Activated naive CD8-positive, alpha-beta T cell treated with anti-CD3 and anti-CD28 coated beads for 36 hours (primary cell): ENCODE data around the gene TMEM219. TPM values are rescaled to one million over a fixed set of nuclear protein-coding genes. Genes with fewer than 3 reads are reported as not detected.
A peak's percentile ranks its signal among the peaks of the same experiment; 100 is the strongest.

Source experiments
- DNase-seq: peaks from one replicate; pipeline ENCODE4 v3.0.0; 2021
- H3K27ac Mint-ChIP-seq: one replicate; pipeline ENCODE4 v1.8.0; 2022; ENCODE audit warnings: mild to moderate bottlenecking, moderate library complexity, mixed read lengths
- H3K27me3 Mint-ChIP-seq: one replicate; pipeline ENCODE4 v1.8.0; 2022; ENCODE audit warnings: mild to moderate bottlenecking, mixed read lengths
- H3K36me3 Mint-ChIP-seq: one replicate; pipeline ENCODE4 v1.8.0; 2021; ENCODE audit warnings: mild to moderate bottlenecking, mixed read lengths
- H3K4me1 Mint-ChIP-seq: one replicate; pipeline ENCODE4 v1.8.0; 2021; ENCODE audit warnings: mixed read lengths
- H3K4me3 Mint-ChIP-seq: one replicate; pipeline ENCODE4 v1.8.0; 2022; ENCODE audit warnings: mild to moderate bottlenecking, moderate library complexity, mixed read lengths
- H3K9me3 Mint-ChIP-seq: one replicate; pipeline ENCODE4 v1.8.0; 2022; ENCODE audit warnings: mixed read lengths
- total RNA-seq, 2 experiments: library from RNA; stranded (reverse); gene quantifications; one replicate each; pipeline ENCODE4 v1.2.3, GENCODE V29; 2021

The TMEM219 gene
- total RNA-seq, 2 experiments from 2014 or later: 29.3 TPM

DNA sequence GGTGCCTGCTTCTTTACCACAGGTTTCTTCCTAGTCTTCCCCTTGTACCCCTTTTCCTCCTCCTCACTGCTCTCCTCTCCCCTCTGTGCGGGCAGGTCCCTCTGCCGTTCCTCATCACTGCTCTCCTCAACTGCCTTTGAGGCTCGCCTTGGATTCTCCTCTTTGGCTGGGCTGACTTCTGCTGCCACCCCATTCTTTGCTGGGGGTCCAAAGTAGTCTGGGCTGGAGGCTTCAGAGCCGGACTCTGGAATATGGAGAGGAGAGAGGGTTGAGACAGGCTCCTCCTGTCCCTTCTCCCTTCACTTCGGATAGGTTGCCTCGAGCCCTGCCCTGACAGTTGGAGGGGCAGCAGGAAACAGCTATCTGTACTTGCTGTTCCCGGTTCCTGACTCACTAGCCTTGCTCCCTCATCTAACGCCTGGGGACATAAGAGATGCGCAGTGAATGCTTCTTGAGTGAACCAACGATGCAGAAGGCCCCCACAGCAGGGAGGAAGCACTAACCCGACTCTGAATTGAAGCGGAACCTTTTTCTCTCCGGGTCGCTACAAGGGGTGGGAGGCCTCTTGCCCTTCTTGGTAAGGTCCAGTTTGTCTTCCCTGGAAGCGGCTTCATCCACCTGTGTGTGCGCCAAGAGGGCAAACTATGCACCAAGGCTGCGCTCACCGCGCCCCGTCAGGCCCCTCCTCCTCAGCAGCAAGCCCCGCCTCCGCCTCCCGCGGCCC is 32.9 kb downstream of the TMEM219 start:
- Mint-ChIP-seq H3K4me3 (peak overlapping the region; percentile 99), H3K4me1 (peaks cover 30% of the 10 kb centered on the region), H3K27me3 (no peaks in the 10 kb centered on the region), H3K36me3 (peaks cover 29% of the 10 kb centered on the region), H3K9me3 (no peaks in the 10 kb centered on the region), H3K27ac (peak overlapping the region; percentile 99)
- peak; percentile 78 for DNase-seq

DNA sequence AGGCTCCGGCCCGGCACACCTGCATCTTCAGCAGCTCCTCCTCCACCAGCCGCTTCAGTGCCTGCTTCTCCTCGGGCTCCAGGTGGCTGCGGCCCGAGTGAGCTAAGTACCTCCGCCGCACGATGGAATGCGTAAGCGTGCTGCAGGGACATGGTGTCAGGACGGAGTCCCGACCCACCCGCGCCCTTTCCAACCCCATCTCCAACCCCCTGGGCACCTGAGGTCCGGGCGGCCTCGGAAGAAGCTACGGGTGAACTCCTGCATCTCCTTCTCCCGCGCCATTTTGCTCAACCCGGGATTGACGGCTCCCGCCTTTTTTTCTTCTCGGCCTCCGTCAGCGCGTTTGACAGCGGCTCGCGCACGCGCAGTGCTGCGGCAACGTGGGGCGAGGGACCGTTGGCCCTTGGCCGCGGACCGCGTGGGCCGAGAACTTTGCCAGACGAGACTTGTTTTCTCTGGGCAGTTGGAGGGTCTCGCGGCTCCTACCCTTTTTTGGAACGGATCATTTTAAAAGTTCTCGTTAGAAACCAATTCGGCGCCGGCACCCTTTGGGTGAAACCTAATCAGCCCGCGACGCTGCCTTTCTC is 33.5 kb downstream of the TMEM219 start, which contains the start of gene HIRIP3:
TSS of gene HIRIP3 (minus strand) at position 294 of the 587 bp plus-strand sequence. CDS start at position 282, 12 bp downstream.
- peak within 1 kb of the TSS; percentile 99 for H3K27ac Mint-ChIP-seq
- no peaks in the 10 kb centered on the region for H3K27me3 Mint-ChIP-seq
- peak within 1 kb of the TSS; percentile 99 for H3K4me3 Mint-ChIP-seq
- no peaks in the 10 kb centered on the region for H3K9me3 Mint-ChIP-seq
- peak; percentile 89 for DNase-seq
- peaks cover 30% of the 10 kb centered on the region for H3K4me1 Mint-ChIP-seq
- H3K36me3 Mint-ChIP-seq: peaks cover 29% of the 10 kb centered on the region

- Mint-ChIP-seq H3K9me3 (no peaks in the 10 kb centered on the region), H3K4me1 (peaks cover 30% of the 10 kb centered on the region), H3K27ac (peak within 1 kb of the TSS; percentile 99), H3K27me3 (no peaks in the 10 kb centered on the region), H3K4me3 (peak within 1 kb of the TSS; percentile 99), H3K36me3 (peaks cover 29% of the 10 kb centered on the region)
- peak; percentile 100 for DNase-seq
Observed at GRCh38 chr16:29995911-29996765, 34.3 kb downstream of the TMEM219 start, which contains the start of gene INO80E. Gene INO80E, plus strand, starts transcription at chr16:29996241. Its CDS starts 70 bp downstream, at chr16:29996311.

DNA sequence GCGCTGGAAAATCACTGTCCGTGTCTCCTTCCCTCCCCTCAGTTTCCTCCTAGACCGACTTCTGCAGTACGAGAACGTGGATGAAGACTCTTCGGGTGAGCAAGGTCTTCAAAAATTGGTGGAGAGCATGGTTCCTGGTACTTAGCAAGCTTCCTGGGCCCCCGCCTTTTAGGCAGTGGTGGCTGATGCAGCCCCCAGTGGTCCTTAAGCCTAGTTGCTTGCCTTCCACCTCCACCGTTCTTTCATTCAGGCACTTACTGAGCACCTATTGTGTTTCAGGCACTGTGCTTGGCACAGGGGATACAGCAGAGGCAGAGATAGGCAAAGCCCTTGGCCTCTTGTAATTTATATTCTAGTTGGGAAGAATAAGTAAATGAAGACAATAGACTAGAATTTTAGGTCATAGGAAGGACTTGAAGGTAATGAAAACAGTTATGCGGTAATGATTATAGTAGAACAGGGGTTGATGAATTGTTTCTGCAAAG is 34.9 kb downstream of the TMEM219 start:
- Mint-ChIP-seq H3K9me3 (no peaks in the 10 kb centered on the region), H3K4me3 (peak overlapping the region; percentile 99), H3K4me1 (peaks cover 30% of the 10 kb centered on the region), H3K27me3 (no peaks in the 10 kb centered on the region), H3K36me3 (peaks cover 29% of the 10 kb centered on the region), H3K27ac (peak overlapping the region; percentile 99)
- no peak for DNase-seq

DNA sequence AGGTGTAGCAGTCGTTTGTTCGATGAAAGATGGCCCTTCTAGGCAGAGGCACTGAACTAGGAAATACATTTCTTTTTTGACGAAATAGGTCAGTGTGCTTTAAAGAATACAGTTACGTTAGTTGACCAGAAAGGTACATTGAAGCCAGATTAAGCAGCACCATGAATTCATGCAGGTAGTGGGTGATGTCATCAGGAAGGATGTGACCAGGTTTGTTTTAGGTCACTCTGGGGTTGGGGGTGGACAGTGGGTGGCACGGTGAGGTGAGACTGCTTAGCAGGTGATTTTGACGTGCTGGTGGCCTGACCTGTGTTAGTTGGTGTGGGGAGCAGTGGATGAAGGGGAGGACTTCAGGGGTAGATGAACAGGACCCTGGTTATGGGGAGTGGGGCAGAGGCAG is 37.7 kb downstream of the TMEM219 start:
- Mint-ChIP-seq H3K27ac (no peak overlapping the region), H3K4me3 (no peak overlapping the region), H3K4me1 (peaks cover 26% of the 10 kb centered on the region), H3K36me3 (peaks cover 27% of the 10 kb centered on the region), H3K9me3 (no peaks in the 10 kb centered on the region), H3K27me3 (no peaks in the 10 kb centered on the region)
- DNase-seq: no peak

- H3K27ac Mint-ChIP-seq: no peak overlapping the region
- H3K36me3 Mint-ChIP-seq: peaks cover 21% of the 10 kb centered on the region
- DNase-seq: no peak
Observed at GRCh38 chr16:30000735-30001631, 39.1 kb downstream of the TMEM219 start.

DNA sequence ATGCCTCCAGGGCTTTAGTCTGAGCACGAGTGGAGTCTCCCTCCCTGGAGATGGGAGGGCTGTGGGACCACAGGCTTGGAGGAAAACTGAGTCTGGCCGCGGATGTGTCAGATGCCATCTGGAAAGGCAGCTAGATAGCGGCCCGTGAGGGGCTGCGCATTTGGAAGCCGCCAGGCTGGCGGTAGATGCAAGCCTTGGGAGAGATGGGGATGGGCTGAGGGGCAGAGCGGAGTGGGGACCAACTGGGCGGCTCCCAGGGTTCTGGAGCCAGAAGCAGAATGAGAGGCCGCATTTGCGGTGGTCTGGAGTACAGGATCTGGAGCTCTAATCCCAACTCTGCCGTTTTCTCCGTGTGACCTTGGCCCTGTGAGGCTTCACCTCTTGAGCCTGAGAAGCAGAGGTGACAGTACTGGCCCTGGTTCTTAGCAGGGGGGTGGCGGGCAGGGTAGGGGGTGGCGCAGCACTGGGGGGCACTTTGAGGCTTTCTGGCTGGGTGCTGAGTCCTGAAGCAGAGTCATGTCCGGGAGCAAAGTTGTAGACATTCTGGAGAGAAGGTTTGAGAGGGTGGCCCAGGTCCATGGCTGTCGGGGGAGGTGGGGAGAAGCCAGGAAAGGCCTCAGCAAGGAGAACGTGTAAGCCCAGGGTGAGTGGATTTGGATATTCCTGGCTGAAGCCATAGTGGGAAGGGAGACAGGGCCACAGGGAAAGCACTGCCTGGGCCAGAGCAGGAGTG is 40.9 kb downstream of the TMEM219 start:
- no peak overlapping the region for H3K27ac Mint-ChIP-seq

More at GRCh38 chr16:30000735-30001631, 39.1 kb downstream of the TMEM219 start:
- no peaks in the 10 kb centered on the region for H3K9me3 Mint-ChIP-seq
- H3K4me3 Mint-ChIP-seq: no peak overlapping the region
- no peaks in the 10 kb centered on the region for H3K27me3 Mint-ChIP-seq
- H3K4me1 Mint-ChIP-seq: peaks cover 17% of the 10 kb centered on the region

GRCh38 chr16:30003670-30004423 is 42.0 kb downstream of the TMEM219 start:
- peaks cover 5% of the 10 kb centered on the region for H3K4me1 Mint-ChIP-seq

More for the DNA sequence above, 40.9 kb downstream of the TMEM219 start:
- no peak for DNase-seq
- Mint-ChIP-seq H3K4me1 (peaks cover 11% of the 10 kb centered on the region), H3K27me3 (no peaks in the 10 kb centered on the region), H3K36me3 (peaks cover 7% of the 10 kb centered on the region), H3K4me3 (no peak overlapping the region), H3K9me3 (no peaks in the 10 kb centered on the region)

DNA sequence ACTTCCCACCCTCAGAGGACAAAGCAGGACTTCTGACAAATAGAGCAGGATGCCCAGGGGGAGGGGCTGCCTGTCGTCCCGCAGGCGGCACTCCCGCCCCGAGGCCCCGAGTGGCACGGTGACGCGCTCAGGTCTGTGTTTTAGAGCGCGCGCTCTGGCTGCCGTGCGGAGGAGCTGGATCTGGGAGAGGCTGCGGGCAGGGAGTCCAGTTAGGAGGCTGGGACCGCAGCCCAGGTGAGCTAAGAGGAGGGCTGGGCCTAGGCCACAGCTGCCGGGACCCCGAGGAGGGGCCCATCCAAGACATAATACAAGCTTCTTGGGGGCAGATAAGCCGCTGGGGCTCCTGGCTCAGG is 42.5 kb downstream of the TMEM219 start:
- Mint-ChIP-seq H3K27me3 (peaks cover 7% of the 10 kb centered on the region), H3K27ac (no peak overlapping the region), H3K4me3 (no peak overlapping the region), H3K9me3 (no peaks in the 10 kb centered on the region), H3K36me3 (no peaks in the 10 kb centered on the region), H3K4me1 (peaks cover 3% of the 10 kb centered on the region)
- no peak for DNase-seq

More at GRCh38 chr16:30003670-30004423, 42.0 kb downstream of the TMEM219 start:
- peaks cover 3% of the 10 kb centered on the region for H3K27me3 Mint-ChIP-seq
- DNase-seq: no peak
- H3K4me3 Mint-ChIP-seq: no peak overlapping the region
- no peaks in the 10 kb centered on the region for H3K9me3 Mint-ChIP-seq
- no peaks in the 10 kb centered on the region for H3K36me3 Mint-ChIP-seq
- H3K27ac Mint-ChIP-seq: no peak overlapping the region

GRCh38 chr16:30004811-30005242 is 42.9 kb downstream of the TMEM219 start:
- Mint-ChIP-seq H3K4me3 (no peak overlapping the region), H3K36me3 (no peaks in the 10 kb centered on the region), H3K9me3 (no peaks in the 10 kb centered on the region), H3K4me1 (peaks cover 3% of the 10 kb centered on the region), H3K27ac (no peak overlapping the region), H3K27me3 (peaks cover 9% of the 10 kb centered on the region)
- no peak for DNase-seq

- Mint-ChIP-seq H3K27ac (no peak overlapping the region), H3K27me3 (peaks cover 15% of the 10 kb centered on the region), H3K9me3 (no peaks in the 10 kb centered on the region), H3K36me3 (no peaks in the 10 kb centered on the region), H3K4me1 (peaks cover 5% of the 10 kb centered on the region), H3K4me3 (no peak overlapping the region)
- DNase-seq: peak; percentile 48
Observed at GRCh38 chr16:30005341-30006094, 43.6 kb downstream of the TMEM219 start.

- Mint-ChIP-seq H3K36me3 (no peaks in the 10 kb centered on the region), H3K27me3 (peaks cover 17% of the 10 kb centered on the region), H3K27ac (no peak overlapping the region), H3K4me1 (peaks cover 6% of the 10 kb centered on the region), H3K4me3 (no peak overlapping the region), H3K9me3 (no peaks in the 10 kb centered on the region)
- no peak for DNase-seq
Observed at GRCh38 chr16:30006095-30006473, 44.2 kb downstream of the TMEM219 start.
